Activated CD4-positive, alpha-beta memory T cell treated with anti-CD3 and anti-CD28 coated beads for 36 hours (primary cell): ENCODE results near the gene TAF11. TPM values are rescaled to one million over a fixed set of nuclear protein-coding genes. Genes with fewer than 3 reads are reported as not detected.
"Not testable (repeated sequence)": the region's sequence is repeated elsewhere in the genome, so short reads cannot be mapped to it uniquely, and the experiment has no call there.

Experiments
- CTCF ChIA-PET: fragments of 350-600 bp; sonication (Branson Sonifier 250); formaldehyde crosslinking; loops from one replicate; lab custom pipeline; 2021; ENCODE audit warnings: antibody characterized with exemption, inconsistent platforms; lab: Charles Lee
- POLR2A ChIA-PET: fragments of 350-600 bp; sonication (Branson Sonifier 250); formaldehyde crosslinking; loops from one replicate; lab custom pipeline; 2021; ENCODE audit warnings: antibody characterized with exemption; lab: Charles Lee
- DNase-seq: peaks from one replicate; pipeline ENCODE4 v3.0.0-alpha.2; 2020
- H3K27ac Mint-ChIP-seq: one replicate; pipeline ENCODE4 v1.8.0; 2021; ENCODE audit warnings: mixed read lengths
- H3K27me3 Mint-ChIP-seq: one replicate; pipeline ENCODE4 v1.8.0; 2021; ENCODE audit warnings: mixed read lengths
- H3K36me3 Mint-ChIP-seq: one replicate; pipeline ENCODE4 v1.8.0; 2021; ENCODE audit warnings: mixed read lengths
- H3K4me1 Mint-ChIP-seq: one replicate; pipeline ENCODE4 v1.8.0; 2021; ENCODE audit warnings: low read depth, mixed read lengths
- H3K4me3 Mint-ChIP-seq: one replicate; pipeline ENCODE4 v1.8.0; 2021; ENCODE audit warnings: mild to moderate bottlenecking, mixed read lengths
- H3K9me3 Mint-ChIP-seq: one replicate; pipeline ENCODE4 v1.8.0; 2021; ENCODE audit warnings: mixed read lengths
- intact Hi-C: fragments of 100-400 bp; cut with micrococcal nuclease; formaldehyde crosslinking; loops from one replicate; pipeline ENCODE4 v1.15.1; 2023
- total RNA-seq, 2 experiments: library from RNA; stranded (reverse); gene quantifications; one replicate each; pipeline ENCODE4 v1.2.3, GENCODE V29; 2021

TAF11 gene
- total RNA-seq, 2 experiments from 2014 or later: 27.2 to 29.0 TPM

DNA sequence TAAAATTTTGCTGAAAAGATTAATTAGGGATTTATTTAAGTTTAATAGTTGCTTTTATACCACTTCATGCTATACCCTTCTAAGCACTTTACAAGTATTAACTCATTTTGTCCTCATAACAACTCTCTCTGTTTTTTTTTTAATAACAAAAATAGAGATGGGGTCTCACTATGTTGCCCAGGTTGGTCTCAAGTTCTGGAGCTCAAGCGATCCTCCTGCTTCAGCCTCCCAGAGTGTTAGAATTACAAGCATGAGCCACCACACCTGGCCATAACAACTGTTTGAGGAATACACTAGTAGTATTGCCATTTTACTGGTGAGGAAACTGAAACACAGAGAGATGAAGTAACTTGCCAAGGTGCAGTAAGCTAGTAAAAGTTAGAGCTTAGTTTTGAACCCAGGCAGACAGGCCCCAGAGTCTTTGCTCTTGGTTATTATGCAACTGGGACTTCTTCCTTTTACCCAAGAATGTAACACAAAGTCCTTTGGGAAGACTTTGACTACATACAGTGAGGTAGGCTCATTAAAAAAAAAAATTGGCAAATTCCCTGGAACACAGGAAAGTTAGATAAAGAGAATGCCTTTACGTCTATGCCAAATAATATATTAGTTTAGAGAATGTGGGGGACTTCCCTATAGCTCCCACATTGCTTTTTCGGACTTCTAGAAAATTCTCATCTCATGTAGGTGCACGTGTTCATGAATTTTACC, 12.6 kb upstream of the TAF11 start:
- no peaks in the 10 kb centered on the region for H3K9me3 Mint-ChIP-seq
- H3K4me3 Mint-ChIP-seq: no peak overlapping the region
- H3K4me1 Mint-ChIP-seq: peaks cover 4% of the 10 kb centered on the region
- no peak overlapping the region for H3K27ac Mint-ChIP-seq
- intact Hi-C loops: no loop called here
- ChIA-PET POLR2A (interaction anchor here (0.6 to 1.6 kb wide), 2 partner anchors 13 to 19 kb away, joined by 3 to 4 read pairs; partner anchors contain the start of gene TAF11), CTCF (interaction anchor here (0.7 kb wide), 1 partner anchor 23 kb away, joined by 3 read pairs; no protein-coding TSS in a partner anchor)
- H3K36me3 Mint-ChIP-seq: no peaks in the 10 kb centered on the region
- no peak for DNase-seq
- no peaks in the 10 kb centered on the region for H3K27me3 Mint-ChIP-seq

DNA sequence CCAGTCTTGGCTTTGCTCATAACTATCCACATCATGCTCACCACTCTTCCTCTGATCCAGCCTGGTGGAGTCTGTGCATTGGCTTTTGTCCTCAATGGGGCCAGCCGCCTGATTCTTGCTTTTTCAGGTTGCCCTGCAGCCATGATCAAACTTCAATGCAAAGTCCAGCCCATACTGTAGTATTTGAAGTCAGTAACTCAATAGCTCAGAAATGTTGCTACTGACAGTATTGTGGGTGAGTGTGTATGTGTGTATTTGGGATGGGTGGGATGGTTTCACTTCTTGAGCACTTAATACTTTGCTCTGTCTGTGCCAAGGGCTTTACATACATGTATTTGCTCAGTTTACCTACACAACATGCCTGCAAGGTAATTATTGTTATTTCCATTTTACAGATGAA, 11.9 kb upstream of the TAF11 start:
- H3K9me3 Mint-ChIP-seq, H3K27ac Mint-ChIP-seq, H3K4me3 Mint-ChIP-seq, H3K4me1 Mint-ChIP-seq, intact Hi-C loops, H3K36me3 Mint-ChIP-seq, H3K27me3 Mint-ChIP-seq, DNase-seq: not testable (repeated sequence)
- POLR2A ChIA-PET: interaction anchor here (1.6 kb wide), 1 partner anchor 12 kb away, joined by 3 read pairs; the partner anchor contains the start of gene TAF11
- CTCF ChIA-PET: interaction anchor here (0.6 kb wide), 1 partner anchor 48 kb away, joined by 3 read pairs; no protein-coding TSS in a partner anchor

DNA sequence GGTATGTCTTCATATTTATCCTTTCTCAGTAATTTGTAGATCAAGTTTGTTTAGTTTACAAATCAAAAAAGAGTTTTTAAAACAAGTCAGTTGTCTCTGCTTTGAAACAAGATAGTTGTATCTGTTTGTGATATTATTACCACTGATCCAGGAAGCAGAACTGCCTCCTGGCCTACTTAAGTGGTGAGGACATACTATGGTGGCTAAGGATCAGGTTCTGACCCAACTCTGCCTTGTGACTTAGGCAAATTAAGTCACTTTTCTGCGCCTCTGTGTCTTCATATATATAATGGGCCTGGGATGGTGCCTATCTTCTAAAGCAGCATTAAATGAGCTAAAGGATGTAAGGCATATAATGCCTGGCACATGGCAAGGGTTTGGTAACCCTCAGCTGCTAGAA, 9.9 kb upstream of the TAF11 start:
- Mint-ChIP-seq H3K9me3 (no peaks in the 10 kb centered on the region), H3K36me3 (no peaks in the 10 kb centered on the region), H3K27ac (no peak overlapping the region), H3K4me1 (no peaks in the 10 kb centered on the region), H3K27me3 (no peaks in the 10 kb centered on the region), H3K4me3 (no peak overlapping the region)
- CTCF ChIA-PET: no interaction called here
- intact Hi-C loops: no loop called here
- no peak for DNase-seq
- POLR2A ChIA-PET: no interaction called here

DNA sequence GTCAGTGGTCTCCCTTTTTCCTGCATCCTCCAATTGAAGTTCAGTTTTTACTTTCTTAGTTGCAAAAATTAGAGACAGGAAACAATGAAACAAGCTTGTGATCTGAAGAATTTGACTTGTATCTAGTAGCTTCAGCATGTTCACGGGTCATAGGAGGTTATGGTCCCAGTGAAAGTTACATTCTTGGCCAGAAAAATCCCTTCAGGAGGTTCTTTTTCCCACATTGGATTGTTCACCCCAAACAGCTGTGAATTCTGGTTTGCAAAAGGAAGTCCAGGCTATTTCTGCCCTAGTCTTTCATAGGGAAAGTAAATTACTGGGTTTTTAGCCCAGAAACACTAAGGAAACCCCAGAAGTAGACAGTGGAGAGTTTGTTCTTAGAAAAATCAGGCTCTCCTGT, 9.3 kb upstream of the TAF11 start:
- Mint-ChIP-seq H3K4me3 (no peak overlapping the region), H3K27me3 (no peaks in the 10 kb centered on the region), H3K9me3 (no peaks in the 10 kb centered on the region), H3K36me3 (no peaks in the 10 kb centered on the region), H3K4me1 (no peaks in the 10 kb centered on the region), H3K27ac (no peak overlapping the region)
- POLR2A ChIA-PET: interaction anchor here (0.7 kb wide), 1 partner anchor 14 kb away, joined by 3 read pairs; no protein-coding TSS in a partner anchor
- CTCF ChIA-PET: interaction anchor here (1.0 kb wide), 1 partner anchor 90 kb away, joined by 3 read pairs; no protein-coding TSS in a partner anchor
- intact Hi-C loops: no loop called here
- no peak for DNase-seq

DNA sequence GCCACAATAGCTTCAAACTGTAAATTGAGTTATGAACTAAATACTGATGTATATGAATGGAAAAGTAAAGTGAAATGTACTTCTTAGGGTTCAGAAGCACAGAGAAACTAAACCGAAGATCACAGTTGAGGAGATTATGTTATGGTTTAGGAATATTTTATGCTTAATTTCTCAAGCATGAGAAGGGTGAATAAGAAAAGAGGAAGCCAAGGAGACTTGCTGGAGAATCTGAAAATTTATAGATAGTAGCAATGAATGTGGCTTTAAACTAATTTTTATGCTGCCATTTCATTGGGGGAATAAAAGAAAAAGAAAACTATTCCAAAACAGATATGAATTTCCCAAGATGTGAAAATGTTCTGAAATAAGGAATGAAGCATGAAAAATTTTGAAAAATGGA, 6.9 kb upstream of the TAF11 start:
- POLR2A ChIA-PET: no interaction called here
- no peaks in the 10 kb centered on the region for H3K27me3 Mint-ChIP-seq
- intact Hi-C loops: no loop called here
- CTCF ChIA-PET: no interaction called here
- no peak for DNase-seq
- no peaks in the 10 kb centered on the region for H3K9me3 Mint-ChIP-seq
- H3K27ac Mint-ChIP-seq: no peak overlapping the region
- H3K4me1 Mint-ChIP-seq: peaks cover 14% of the 10 kb centered on the region
- no peaks in the 10 kb centered on the region for H3K36me3 Mint-ChIP-seq
- no peak overlapping the region for H3K4me3 Mint-ChIP-seq

DNA sequence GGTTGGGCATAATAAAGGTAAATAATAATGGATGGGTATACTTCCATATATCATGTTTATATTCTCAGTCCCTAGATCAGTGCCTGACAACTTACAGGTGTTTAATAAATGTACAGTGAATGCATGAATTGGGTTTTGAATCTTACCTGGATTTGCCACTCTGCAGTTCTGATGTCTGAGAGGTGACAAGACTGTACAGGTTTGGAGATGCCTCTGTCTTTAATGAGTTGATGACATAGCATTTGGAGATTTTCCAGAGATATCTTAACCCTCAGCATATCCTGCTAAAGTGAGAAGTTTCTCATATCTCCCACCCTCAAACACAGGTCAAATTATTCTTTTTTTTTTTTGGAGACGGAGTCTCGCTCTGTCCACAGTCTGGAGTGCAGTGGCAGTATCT, 3.5 kb upstream of the TAF11 start:
- Mint-ChIP-seq H3K9me3 (no peaks in the 10 kb centered on the region), H3K36me3 (peaks cover 5% of the 10 kb centered on the region), H3K4me3 (no peak overlapping the region), H3K27me3 (no peaks in the 10 kb centered on the region), H3K27ac (no peak overlapping the region), H3K4me1 (peaks cover 20% of the 10 kb centered on the region)
- POLR2A ChIA-PET: no interaction called here
- no peak for DNase-seq
- intact Hi-C loops: no loop called here
- CTCF ChIA-PET: interaction anchor here (1.5 kb wide), 1 partner anchor 248 kb away, joined by 6 read pairs; no protein-coding TSS in a partner anchor

DNA sequence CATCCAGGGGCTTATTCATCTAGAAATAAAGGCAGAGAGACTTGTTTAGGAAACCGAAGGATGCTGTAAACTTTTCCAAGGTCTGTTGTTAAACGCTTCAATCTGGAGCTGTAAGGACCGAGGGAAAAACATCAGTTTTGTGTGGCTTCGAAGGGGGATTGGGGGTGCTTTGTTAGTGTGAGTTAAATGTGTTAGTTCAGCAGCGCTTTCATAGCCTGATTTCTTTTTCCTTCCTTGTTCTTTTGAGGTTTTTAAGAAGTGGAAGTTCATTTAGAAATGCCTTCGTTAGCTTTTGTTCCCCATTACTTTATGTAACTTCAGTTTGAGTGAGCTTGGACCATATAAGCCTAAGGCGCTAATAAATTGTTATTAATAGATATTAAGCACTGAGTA, 2.7 kb upstream of the TAF11 start:
- ChIA-PET CTCF (interaction anchor here (0.6 to 1.8 kb wide), 3 partner anchors 145 to 315 kb away, joined by 3 to 6 read pairs (median 6); no protein-coding TSS in a partner anchor), POLR2A (no interaction called here)
- intact Hi-C loops: no loop called here
- Mint-ChIP-seq H3K4me1 (peaks cover 25% of the 10 kb centered on the region), H3K27me3 (no peaks in the 10 kb centered on the region), H3K36me3 (peaks cover 5% of the 10 kb centered on the region), H3K4me3 (peak overlapping the region; percentile 100), H3K27ac (no peak overlapping the region), H3K9me3 (no peaks in the 10 kb centered on the region)
- no peak for DNase-seq

DNA sequence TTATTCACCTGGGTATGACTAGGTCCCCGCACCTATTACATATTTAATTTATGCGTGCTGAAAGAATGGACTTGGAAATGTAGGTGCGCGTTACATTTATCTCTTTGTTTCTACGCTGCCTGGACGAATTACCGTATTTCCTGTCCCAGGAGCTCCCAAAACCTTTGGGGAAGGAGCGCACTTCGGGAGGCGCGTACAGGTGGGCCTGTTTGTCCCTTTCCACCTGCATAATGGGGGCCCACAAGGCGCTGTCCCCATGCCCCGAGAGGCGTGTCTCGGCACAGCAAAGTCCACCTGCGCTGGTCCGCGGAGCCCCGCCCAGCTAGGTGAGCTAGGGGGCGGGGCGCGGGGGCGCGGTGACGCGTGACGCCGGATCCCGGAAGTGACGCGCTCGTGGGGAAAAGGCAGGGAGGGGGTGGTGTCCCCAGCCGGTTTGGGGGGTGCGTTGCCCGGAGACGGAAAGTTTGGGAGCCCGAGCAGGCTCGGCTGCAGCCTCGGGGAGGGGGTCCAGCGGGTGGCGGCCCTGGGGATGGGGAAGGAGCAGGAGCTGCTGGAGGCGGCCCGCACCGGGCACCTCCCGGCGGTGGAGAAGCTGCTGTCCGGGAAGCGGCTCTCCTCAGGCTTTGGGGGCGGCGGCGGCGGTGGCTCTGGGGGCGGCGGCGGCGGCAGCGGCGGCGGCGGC, 1.2 kb upstream of the TAF11 start, which contains the start of gene ANKS1A:
Gene ANKS1A, plus strand, starts transcription at position 382 of the 682 bp plus-strand sequence. Its CDS starts 148 bp downstream, at position 530.
- Mint-ChIP-seq H3K4me1 (peaks cover 35% of the 10 kb centered on the region), H3K36me3 (peaks cover 16% of the 10 kb centered on the region), H3K27me3 (no peaks in the 10 kb centered on the region), H3K9me3 (peaks cover 3% of the 10 kb centered on the region), H3K27ac (peak within 1 kb of the TSS; percentile 98), H3K4me3 (peak within 1 kb of the TSS; percentile 100)
- ChIA-PET POLR2A (interaction anchor here (0.6 to 3.3 kb wide), 6 partner anchors 97 to 938 kb away, joined by 3 to 19 read pairs (median 4); partner anchors contain the start of genes BLTP3A and HMGA1), CTCF (interaction anchor here (0.7 to 1.8 kb wide), 6 partner anchors 98 to 616 kb away, joined by 3 to 8 read pairs (median 5); partner anchors contain the start of gene BLTP3A)
- DNase-seq: peak; percentile 93
- intact Hi-C loops: loop anchor here (1.0 to 2.0 kb wide), 3 partner anchors 23 to 132 kb away; partner anchors contain the start of genes BLTP3A and SNRPC

DNA sequence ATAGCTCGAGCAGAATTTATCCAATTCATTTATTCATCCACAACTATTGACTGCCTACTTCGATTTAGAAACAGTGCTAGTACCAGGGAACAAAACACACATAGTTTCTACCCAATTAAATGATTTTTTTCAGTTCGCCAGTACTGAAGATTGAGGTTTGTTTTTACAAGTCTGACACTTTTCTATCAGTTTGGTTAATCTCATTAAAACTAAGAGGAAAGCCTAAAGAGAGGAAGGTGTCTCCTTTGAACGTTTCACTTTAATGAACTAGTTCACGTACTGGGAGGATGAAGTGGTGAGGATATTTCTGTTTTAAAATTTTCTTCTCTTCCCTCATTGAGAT, 643 bp upstream of the TAF11 start:
- Mint-ChIP-seq H3K4me1 (peaks cover 39% of the 10 kb centered on the region), H3K27me3 (no peaks in the 10 kb centered on the region), H3K9me3 (peaks cover 3% of the 10 kb centered on the region), H3K4me3 (peak overlapping the region; percentile 100), H3K36me3 (peaks cover 20% of the 10 kb centered on the region), H3K27ac (peak overlapping the region; percentile 98)
- CTCF ChIA-PET: interaction anchor here (0.6 to 1.8 kb wide), 6 partner anchors 37 to 370 kb away, joined by 3 to 8 read pairs (median 4); partner anchors contain the start of genes BLTP3A and SNRPC
- intact Hi-C loops: loop anchor here (1.0 to 2.0 kb wide), 2 partner anchors 96 to 131 kb away; partner anchors contain the start of genes BLTP3A and SNRPC
- POLR2A ChIA-PET: interaction anchor here (0.6 to 3.3 kb wide), 7 partner anchors 97 to 938 kb away, joined by 3 to 19 read pairs (median 3); partner anchors contain the start of genes BLTP3A and HMGA1
- no peak for DNase-seq

DNA sequence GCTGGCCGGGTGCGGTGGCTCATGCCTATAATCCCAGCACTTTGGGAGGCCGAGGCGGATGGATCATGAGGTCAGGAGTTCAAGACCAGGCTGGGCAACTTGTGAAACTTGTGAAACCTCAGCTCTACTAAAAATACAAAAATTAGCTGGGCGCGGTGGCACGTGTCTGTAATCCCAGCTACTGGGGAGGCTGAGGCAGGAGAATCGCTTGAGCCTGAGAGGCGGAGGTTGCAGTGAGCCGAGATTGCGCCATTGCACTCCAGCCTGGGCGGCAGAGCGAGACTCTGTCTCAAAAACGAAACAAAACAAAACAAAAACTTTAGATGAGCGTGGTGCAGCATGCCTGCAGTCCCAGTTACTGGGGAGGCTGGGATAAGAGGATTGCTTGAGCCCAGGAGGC, 2.0 kb downstream of the TAF11 start:
- H3K27me3 Mint-ChIP-seq, POLR2A ChIA-PET, H3K9me3 Mint-ChIP-seq, H3K4me3 Mint-ChIP-seq, intact Hi-C loops, DNase-seq: not testable (repeated sequence)
- CTCF ChIA-PET: interaction anchor here (0.5 to 2.5 kb wide), 2 partner anchors 150 to 254 kb away, joined by 3 to 11 read pairs; no protein-coding TSS in a partner anchor
- Mint-ChIP-seq H3K4me1 (peaks cover 39% of the 10 kb centered on the region), H3K36me3 (peaks cover 29% of the 10 kb centered on the region), H3K27ac (peak overlapping the region; percentile 23)

DNA sequence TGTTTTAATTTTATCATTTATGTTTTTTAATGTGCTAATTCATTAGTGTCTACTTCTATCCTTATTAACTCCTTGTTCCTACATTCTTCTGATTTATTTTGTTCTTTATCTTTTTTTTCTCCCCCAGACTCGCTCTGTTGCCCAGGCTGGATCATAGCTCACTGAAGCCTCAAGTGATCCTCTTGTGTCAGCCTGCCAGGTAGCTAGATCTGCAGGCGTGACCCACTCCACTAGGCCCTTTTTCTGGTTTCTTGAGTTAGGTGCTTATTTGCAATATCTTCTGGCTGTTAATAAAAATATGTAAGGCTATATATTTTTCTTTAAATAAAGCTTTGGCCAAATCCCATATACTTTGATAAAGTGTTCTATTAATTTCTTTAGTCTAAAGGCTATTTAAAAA, 2.8 kb downstream of the TAF11 start:
- POLR2A ChIA-PET: no interaction called here
- Mint-ChIP-seq H3K36me3 (peaks cover 30% of the 10 kb centered on the region), H3K27me3 (no peaks in the 10 kb centered on the region)

More for the DNA sequence above, 2.8 kb downstream of the TAF11 start:
- H3K4me3 Mint-ChIP-seq: no peak overlapping the region
- H3K4me1 Mint-ChIP-seq: peaks cover 33% of the 10 kb centered on the region
- intact Hi-C loops: no loop called here
- H3K27ac Mint-ChIP-seq: peak overlapping the region; percentile 26
- DNase-seq: no peak
- CTCF ChIA-PET: interaction anchor here (2.5 kb wide), 1 partner anchor 255 kb away, joined by 11 read pairs; no protein-coding TSS in a partner anchor
- H3K9me3 Mint-ChIP-seq: peaks cover 3% of the 10 kb centered on the region
